CD14-positive monocyte (primary cell): ENCODE results near the gene RNASE12. TPM values are rescaled to one million over a fixed set of nuclear protein-coding genes. Genes with fewer than 3 reads are reported as not detected.

Experiments
- DNase-seq, 3 donors: peaks; one replicate each; pipeline ENCODE4 v3.0.0-alpha.2; 2011 to 2022
- H2AFZ ChIP-seq: 2 replicates; pipeline ENCODE4 v1.6.0; 2012; ENCODE audit warnings: mild to moderate bottlenecking, low read depth, low read length, inconsistent platforms; ENCODE audit not compliant: insufficient read depth, poor library complexity, severe bottlenecking
- H3K27ac ChIP-seq, 2 donors: 1 replicate in 1 of 2; 2 replicates in 1 of 2; pipeline ENCODE4 v1.5.1; 2012 to 2013; ENCODE audit warnings: low read length in 2 of 2, control low read depth in 1 of 2, inconsistent platforms in 1 of 2, low read depth in 1 of 2, mild to moderate bottlenecking in 1 of 2
- H3K27me3 ChIP-seq, 2 donors: one replicate each; pipeline versions ENCODE4 v1.6.0 to v1.6.1; 2011 to 2013; ENCODE audit warnings: low read length in 2 of 2; ENCODE audit not compliant: control insufficient read depth in 2 of 2, insufficient read depth in 2 of 2
- H3K36me3 ChIP-seq, 2 donors: replicated peaks in 1 of 2; 1 replicate in 1 of 2; 2 replicates in 1 of 2; pipeline versions ENCODE4 v1.5.1 to v1.6.1; 2012 to 2013; ENCODE audit warnings: low read length in 2 of 2, control low read depth in 1 of 2, inconsistent platforms in 1 of 2, mild to moderate bottlenecking in 1 of 2; ENCODE audit not compliant: insufficient read depth in 2 of 2, control insufficient read depth in 1 of 2
- H3K4me1 ChIP-seq, 2 donors: 1 replicate in 1 of 2; 2 replicates in 1 of 2; pipeline versions ENCODE4 v1.5.1 to v1.6.1; 2012 to 2013; ENCODE audit warnings: low read length in 2 of 2, control low read depth in 1 of 2, inconsistent platforms in 1 of 2, mild to moderate bottlenecking in 1 of 2, moderate library complexity in 1 of 2; ENCODE audit not compliant: insufficient read depth in 2 of 2, control insufficient read depth in 1 of 2
- H3K4me2 ChIP-seq: replicated peaks from 2 replicates; pipeline ENCODE3; 2012; ENCODE audit warnings: low read length, moderate library complexity, mild to moderate bottlenecking; ENCODE audit not compliant: poor library complexity, severe bottlenecking; ENCODE audit errors: extremely low read depth
- H3K4me3 ChIP-seq, 3 experiments: fragments of 200-600 bp in 1 of 3; sonication (generic) in 1 of 3; replicated peaks in 1 of 3; 1 replicate in 2 of 3; 2 replicates in 1 of 3; pipeline ENCODE4 v1.5.1; 2011 to 2013; ENCODE audit warnings: low read length in 3 of 3, mild to moderate bottlenecking in 3 of 3, control low read depth in 2 of 3, low read depth in 2 of 3, inconsistent platforms in 1 of 3, moderate library complexity in 1 of 3
- H3K79me2 ChIP-seq: 2 replicates; pipeline ENCODE4 v1.6.0; 2012; ENCODE audit warnings: mild to moderate bottlenecking, control low read depth, inconsistent platforms, low read length, moderate library complexity; ENCODE audit not compliant: insufficient read depth
- H3K9ac ChIP-seq: 2 replicates; pipeline ENCODE4 v1.6.0; 2017; ENCODE audit warnings: low read length, mild to moderate bottlenecking; ENCODE audit not compliant: insufficient read depth, poor library complexity, severe bottlenecking
- H3K9me3 ChIP-seq, 2 donors: replicated peaks in 1 of 2; 1 replicate in 1 of 2; 2 replicates in 1 of 2; pipeline versions ENCODE4 v1.5.1 to v1.6.1; 2012 to 2013; ENCODE audit warnings: low read length in 2 of 2, control low read depth in 1 of 2; ENCODE audit not compliant: control insufficient read depth in 1 of 2, insufficient read depth in 1 of 2
- H4K20me1 ChIP-seq: 2 replicates; pipeline ENCODE4 v1.6.0; 2012; ENCODE audit warnings: mild to moderate bottlenecking, low read length, control low read depth, moderate library complexity; ENCODE audit not compliant: insufficient read depth
- H3K27ac Mint-ChIP-seq, 7 donors: one replicate each; pipeline ENCODE4 v1.8.0; 2020; ENCODE audit warnings: mild to moderate bottlenecking in 7 of 7, mixed read lengths in 7 of 7, moderate library complexity in 6 of 7, inconsistent platforms in 2 of 7
- H3K27me3 Mint-ChIP-seq, 3 donors: one replicate each; pipeline ENCODE4 v1.8.0; 2021 to 2022; ENCODE audit warnings: low read depth in 3 of 3, mild to moderate bottlenecking in 3 of 3, mixed read lengths in 3 of 3, moderate library complexity in 3 of 3, inconsistent platforms in 1 of 3
- H3K36me3 Mint-ChIP-seq, 2 donors: one replicate each; pipeline ENCODE4 v1.8.0; 2020; ENCODE audit warnings: mixed read lengths in 2 of 2, inconsistent platforms in 1 of 2, mild to moderate bottlenecking in 1 of 2
- H3K4me1 Mint-ChIP-seq: one replicate; pipeline ENCODE4 v1.8.0; 2020; ENCODE audit warnings: mild to moderate bottlenecking, mixed read lengths
- H3K4me3 Mint-ChIP-seq, 2 donors: one replicate each; pipeline ENCODE4 v1.8.0; 2020; ENCODE audit warnings: mild to moderate bottlenecking in 2 of 2, mixed read lengths in 2 of 2, moderate library complexity in 1 of 2
- H3K9me3 Mint-ChIP-seq, 7 donors: one replicate each; pipeline ENCODE4 v1.8.0; 2020 to 2022; ENCODE audit warnings: mixed read lengths in 7 of 7, mild to moderate bottlenecking in 6 of 7, moderate library complexity in 6 of 7, inconsistent platforms in 2 of 7
- WGBS: methylation state at CpG from one replicate; pipeline ENCODE4 v1.1.5; 2013; ENCODE audit warnings: missing lambda C conversion rate; ENCODE audit not compliant: insufficient coverage; 5-methylcytosine and 5-hydroxymethylcytosine counted together
- intact Hi-C, 2 donors: fragments of 100-400 bp; cut with micrococcal nuclease; formaldehyde crosslinking; loops; one replicate each; pipeline versions ENCODE4 v1.15.0 to v1.15.1; 2023
- polyA plus RNA-seq, 3 donors: library from polyadenylated mRNA; depleted of rRNA in 1 of 3; unstranded in 2 of 3; stranded (reverse) in 1 of 3; fragments of 300-500 nt in 2 of 3; fragments of >200 nt in 1 of 3; fragmentation: Illumina TruSeq in 2 of 3; gene quantifications; 1 replicate in 2 of 3; 2 replicates in 1 of 3; pipeline ENCODE4 v1.2.3, GENCODE V29; 2012 to 2021
- TF ChIP-seq, protein P1 (sequence below): fragments of 200-600 bp; IDR thresholded peaks from one replicate; pipeline ENCODE4 v1.8.0; 2022; ENCODE audit warnings: antibody characterized with exemption, mild to moderate bottlenecking

The RNASE12 gene
- polyA plus RNA-seq, 3 donors = not detected

DNA sequence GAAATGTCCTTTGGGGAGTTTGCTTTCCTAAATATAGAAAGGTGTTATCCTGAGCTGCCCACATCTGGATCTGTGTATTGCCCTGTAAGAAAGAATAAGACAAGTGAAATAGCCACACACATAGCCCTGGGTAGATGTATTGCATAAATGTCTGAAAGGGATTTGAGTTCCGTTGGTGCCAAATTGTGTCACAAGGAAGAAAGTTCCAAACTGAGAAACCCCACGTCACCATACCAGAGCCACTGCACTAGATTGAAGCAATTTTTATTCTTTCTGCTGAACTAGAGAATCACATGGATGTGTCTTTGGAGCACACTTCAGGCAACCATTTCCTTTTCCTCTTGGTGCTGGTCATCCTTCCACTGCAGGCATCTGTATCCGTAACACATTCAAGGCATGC, 35.3 kb downstream of the RNASE12 start:
- Mint-ChIP-seq H3K27ac (peak overlapping the region in 1 of 7 donors; percentile 21), H3K4me1 (peaks cover 21% of the 10 kb centered on the region), H3K36me3 (no peaks in the 10 kb centered on the region), H3K4me3 (no peak overlapping the region), H3K9me3 (no peaks in the 10 kb centered on the region), H3K27me3 (peaks cover 0 to 3% (median 0%) of the 10 kb centered on the region in 3 donors)
- Histone ChIP-seq H2AFZ (peak overlapping the region; percentile 25), H3K4me1 (peaks cover 9 to 19% of the 10 kb centered on the region in 2 donors), H3K36me3 (no peaks in the 10 kb centered on the region), H4K20me1 (no peaks in the 10 kb centered on the region), H3K27me3 (no peaks in the 10 kb centered on the region), H3K79me2 (no peaks in the 10 kb centered on the region), H3K27ac (no peak overlapping the region), H3K4me2 (no peak overlapping the region), H3K9me3 (no peaks in the 10 kb centered on the region), H3K9ac (no peak overlapping the region), H3K4me3 (no peak overlapping the region)
- TF ChIP-seq, protein P1, sequence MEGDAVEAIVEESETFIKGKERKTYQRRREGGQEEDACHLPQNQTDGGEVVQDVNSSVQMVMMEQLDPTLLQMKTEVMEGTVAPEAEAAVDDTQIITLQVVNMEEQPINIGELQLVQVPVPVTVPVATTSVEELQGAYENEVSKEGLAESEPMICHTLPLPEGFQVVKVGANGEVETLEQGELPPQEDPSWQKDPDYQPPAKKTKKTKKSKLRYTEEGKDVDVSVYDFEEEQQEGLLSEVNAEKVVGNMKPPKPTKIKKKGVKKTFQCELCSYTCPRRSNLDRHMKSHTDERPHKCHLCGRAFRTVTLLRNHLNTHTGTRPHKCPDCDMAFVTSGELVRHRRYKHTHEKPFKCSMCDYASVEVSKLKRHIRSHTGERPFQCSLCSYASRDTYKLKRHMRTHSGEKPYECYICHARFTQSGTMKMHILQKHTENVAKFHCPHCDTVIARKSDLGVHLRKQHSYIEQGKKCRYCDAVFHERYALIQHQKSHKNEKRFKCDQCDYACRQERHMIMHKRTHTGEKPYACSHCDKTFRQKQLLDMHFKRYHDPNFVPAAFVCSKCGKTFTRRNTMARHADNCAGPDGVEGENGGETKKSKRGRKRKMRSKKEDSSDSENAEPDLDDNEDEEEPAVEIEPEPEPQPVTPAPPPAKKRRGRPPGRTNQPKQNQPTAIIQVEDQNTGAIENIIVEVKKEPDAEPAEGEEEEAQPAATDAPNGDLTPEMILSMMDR = no peak
- 20% methylated on average over 1 of the region's 3 CpGs for WGBS
- intact Hi-C loops = no loop called here
- DNase-seq = peak in 1 of 3 donors; percentile 4

DNA sequence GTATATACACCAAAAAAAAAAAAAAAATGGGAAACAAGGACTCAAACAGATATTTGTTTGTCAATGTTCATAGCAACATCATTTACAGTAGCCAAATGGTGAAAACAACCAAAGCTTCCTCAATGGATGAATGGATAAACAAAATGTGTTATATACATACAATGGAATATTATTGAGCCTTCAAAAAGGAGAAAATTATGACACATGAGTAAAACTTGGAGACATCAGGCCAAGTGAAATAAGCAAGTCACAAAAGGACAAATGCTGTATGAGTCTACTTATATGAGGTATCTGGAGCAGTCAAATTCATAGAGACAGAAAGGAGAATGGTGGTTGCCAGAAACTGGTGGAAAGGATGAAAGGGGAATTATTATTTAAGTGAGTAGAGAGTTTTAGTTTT, 38.2 kb downstream of the RNASE12 start:
- Histone ChIP-seq H3K27me3 (no peaks in the 10 kb centered on the region), H3K9me3 (no peaks in the 10 kb centered on the region), H3K4me1 (peaks cover 9 to 21% of the 10 kb centered on the region in 2 donors), H3K9ac (no peak overlapping the region), H3K4me2 (no peak overlapping the region), H3K4me3 (no peak overlapping the region), H4K20me1 (no peaks in the 10 kb centered on the region), H2AFZ (no peak overlapping the region), H3K79me2 (no peaks in the 10 kb centered on the region), H3K27ac (no peak overlapping the region), H3K36me3 (no peaks in the 10 kb centered on the region)
- H3K27ac Mint-ChIP-seq = no peak overlapping the region
- intact Hi-C loops = no loop called here
- TF ChIP-seq, protein P1 = no peak
- H3K9me3 Mint-ChIP-seq = no peaks in the 10 kb centered on the region
- DNase-seq = no peak
- H3K36me3 Mint-ChIP-seq = no peaks in the 10 kb centered on the region
- H3K4me1 Mint-ChIP-seq = peaks cover 22% of the 10 kb centered on the region
- H3K4me3 Mint-ChIP-seq = no peak overlapping the region
- H3K27me3 Mint-ChIP-seq = peaks cover 0 to 3% (median 0%) of the 10 kb centered on the region in 3 donors
